Measurements from ENCODE around the gene DIPK1C. TPM values are rescaled to one million over a fixed set of nuclear protein-coding genes. Genes with fewer than 3 reads are reported as not detected.

Gene DIPK1C
- total RNA-seq, 4 donors from 2014 or later: not detected

DNA sequence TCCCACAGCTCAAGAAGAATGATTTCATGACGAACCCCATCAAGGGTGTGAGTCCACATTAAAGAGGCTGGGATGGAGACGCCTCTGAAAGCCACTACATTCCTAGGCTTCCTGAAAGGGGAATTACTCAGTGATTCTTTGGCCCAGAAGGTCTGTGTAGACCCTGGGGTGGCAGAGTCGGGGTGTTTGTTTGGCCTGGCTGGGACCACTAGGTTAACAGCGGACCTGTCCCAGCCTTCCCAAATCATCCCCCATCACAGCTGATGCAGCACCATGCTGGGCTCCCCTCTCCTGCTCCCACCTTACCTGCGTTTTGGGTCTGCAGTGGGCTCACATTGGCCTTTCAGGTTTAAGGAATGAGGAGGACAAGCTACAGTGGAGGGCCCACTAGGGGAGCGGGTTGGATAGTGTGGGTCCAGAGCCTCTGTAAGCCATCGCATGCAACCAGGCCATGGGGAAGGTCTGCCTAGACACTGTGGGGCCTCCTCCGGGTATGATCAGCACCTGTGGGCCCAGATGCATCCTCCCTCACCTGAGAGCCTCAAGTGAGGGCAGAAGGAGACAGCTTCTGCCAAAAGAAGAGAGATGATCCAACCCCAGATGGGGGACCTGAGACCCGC is 16.2 kb downstream of the DIPK1C start:
- TF ChIP-seq CTCF (IDR thresholded peaks at IDR 0.05; ENCODE audit: low read depth): no peak

GRCh38 chr18:74438091-74438490 is 19.0 kb downstream of the DIPK1C start:
- no peak for TF ChIP-seq CTCF (IDR thresholded peaks at IDR 0.05; ENCODE audit: low read depth)

GRCh38 chr18:74436158-74436769 is 20.8 kb downstream of the DIPK1C start:
- no peak for TF ChIP-seq CTCF (IDR thresholded peaks at IDR 0.05; ENCODE audit: low read depth)

DNA sequence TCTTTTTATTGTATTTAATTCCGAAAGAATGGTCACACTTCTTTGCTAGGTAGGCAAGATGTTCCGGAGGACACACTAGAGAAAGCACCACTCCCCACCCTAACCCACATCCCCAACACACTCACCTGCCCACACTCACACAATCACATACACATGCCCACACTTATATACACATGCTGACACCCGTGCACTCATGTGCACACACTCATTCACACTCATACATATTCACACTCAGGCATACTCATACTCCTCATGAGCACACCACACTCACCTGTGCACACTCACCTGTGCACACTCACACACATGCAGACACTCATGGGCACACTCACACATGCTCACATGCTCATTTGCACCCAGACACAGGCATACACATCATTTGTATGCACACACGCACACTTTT is 21.4 kb downstream of the DIPK1C start:
- TF ChIP-seq CTCF (IDR thresholded peaks at IDR 0.05; ENCODE audit: low read depth): no peak

GRCh38 chr18:74434466-74434865 is 22.6 kb downstream of the DIPK1C start:
- no peak for TF ChIP-seq CTCF (IDR thresholded peaks at IDR 0.05; ENCODE audit: low read depth)

DNA sequence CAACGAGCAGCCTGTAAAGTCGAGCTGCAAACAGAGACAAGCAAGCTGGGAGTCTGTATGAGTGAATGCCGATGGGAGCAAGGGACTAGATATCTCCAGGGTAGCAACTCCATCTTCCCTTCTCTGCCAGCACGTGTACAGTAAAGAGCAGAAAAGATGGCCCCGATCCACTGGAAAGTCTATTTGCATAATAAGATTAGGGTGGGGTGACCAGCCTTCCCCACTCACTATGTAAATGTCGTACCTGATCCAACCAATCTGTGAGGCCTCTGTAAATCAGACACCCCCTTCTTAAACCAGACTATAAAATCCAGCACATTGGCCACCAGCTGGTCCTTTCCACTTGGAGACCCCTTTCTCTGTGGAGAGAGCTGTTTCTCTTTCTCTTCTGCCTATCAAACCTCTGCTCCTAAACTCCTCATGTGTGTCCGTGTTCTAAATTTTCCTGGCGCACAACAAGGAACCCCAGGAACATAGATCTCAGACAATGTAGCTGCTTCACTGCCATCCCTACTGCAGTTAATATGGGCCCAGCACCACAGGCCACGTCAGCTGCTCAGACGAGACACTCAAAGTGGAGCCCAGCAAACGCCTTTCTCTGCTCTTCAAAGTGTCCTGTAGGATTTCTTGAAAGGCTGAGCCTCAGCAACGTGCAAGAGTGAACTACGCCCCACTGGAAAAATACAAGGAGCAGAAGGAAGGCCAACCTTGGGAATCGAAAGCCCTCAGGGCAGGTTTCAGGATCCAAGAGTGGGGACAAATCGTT is 26.1 kb downstream of the DIPK1C start:
- TF ChIP-seq CTCF (IDR thresholded peaks at IDR 0.05; ENCODE audit: low read depth): no peak

- no peak for TF ChIP-seq CTCF (IDR thresholded peaks at IDR 0.05; ENCODE audit: low read depth)
These were observed 26.9 kb downstream of the DIPK1C start for GRCh38 chr18:74430231-74430630.

Measured in subcutaneous adipose tissue (tissue), 4 donors.